Common myeloid progenitor, CD34-positive (primary cell): ENCODE measurements around the gene EXOC3L4.

Experiments
- CTCF ChIA-PET: fragments of 350-600 bp; sonication (Branson Sonifier 250); formaldehyde crosslinking; loops from one replicate; lab custom pipeline; 2021; ENCODE audit warnings: antibody characterized with exemption; lab: Charles Lee
- POLR2A ChIA-PET: fragments of 350-600 bp; sonication (Branson Sonifier 250); formaldehyde crosslinking; loops from one replicate; lab custom pipeline; 2021; ENCODE audit warnings: antibody characterized with exemption; lab: Charles Lee
- DNase-seq, 3 donors: peaks; one replicate each; pipeline versions ENCODE4 v3.0.0 to v3.0.0-alpha.2; 2013
- H3K27ac ChIP-seq, 2 experiments: 1 replicate in 1 of 2; 2 replicates in 1 of 2; pipeline ENCODE4 v1.7.0; 2013; ENCODE audit warnings: inconsistent platforms in 2 of 2, low read length in 2 of 2, mild to moderate bottlenecking in 2 of 2, low read depth in 1 of 2, moderate library complexity in 1 of 2; ENCODE audit not compliant: severe bottlenecking in 2 of 2, insufficient read depth in 1 of 2, poor library complexity in 1 of 2
- H3K27me3 ChIP-seq, 5 experiments: replicated peaks in 2 of 5; 1 replicate in 3 of 5; 2 replicates in 2 of 5; pipeline versions ENCODE4 v1.6.1 to v1.7.0; 2013; ENCODE audit warnings: low read length in 4 of 5, mild to moderate bottlenecking in 2 of 5, moderate library complexity in 2 of 5, inconsistent platforms in 1 of 5; ENCODE audit not compliant: insufficient read depth in 5 of 5, control insufficient read depth in 4 of 5
- H3K36me3 ChIP-seq, 4 experiments: 1 replicate in 2 of 4; 2 replicates in 2 of 4; pipeline versions ENCODE4 v1.6.1 to v1.7.0; 2013; ENCODE audit warnings: low read length in 3 of 4, control low read depth in 1 of 4, mild to moderate bottlenecking in 1 of 4; ENCODE audit not compliant: control insufficient read depth in 4 of 4, insufficient read depth in 4 of 4
- H3K4me1 ChIP-seq, 4 experiments: 1 replicate in 3 of 4; 2 replicates in 1 of 4; pipeline versions ENCODE4 v1.6.1 to v1.7.1; 2013; ENCODE audit warnings: low read length in 3 of 4, mild to moderate bottlenecking in 3 of 4, control low read depth in 1 of 4, inconsistent platforms in 1 of 4, moderate library complexity in 1 of 4; ENCODE audit not compliant: control insufficient read depth in 4 of 4, insufficient read depth in 4 of 4; ENCODE audit errors: control extremely low read depth in 1 of 4
- H3K4me3 ChIP-seq, 7 experiments: 1 replicate in 4 of 7; 2 replicates in 3 of 7; pipeline versions ENCODE4 v1.5.1 to v1.7.0; 2013; ENCODE audit warnings: mild to moderate bottlenecking in 7 of 7, low read length in 6 of 7, moderate library complexity in 6 of 7, inconsistent platforms in 2 of 7, low read depth in 2 of 7, control low read depth in 1 of 7; ENCODE audit not compliant: insufficient read depth in 4 of 7, control insufficient read depth in 1 of 7; ENCODE audit errors: extremely low read depth in 1 of 7
- H3K9me3 ChIP-seq, 5 experiments: 1 replicate in 4 of 5; 2 replicates in 1 of 5; pipeline versions ENCODE4 v1.6.1 to v1.7.1; 2013; ENCODE audit warnings: low read length in 4 of 5, mild to moderate bottlenecking in 2 of 5, inconsistent platforms in 1 of 5, low read depth in 1 of 5, moderate library complexity in 1 of 5; ENCODE audit not compliant: control insufficient read depth in 4 of 5, insufficient read depth in 2 of 5; ENCODE audit errors: control extremely low read depth in 1 of 5
- WGBS: methylation state at CpG from one replicate; pipeline ENCODE4 v1.1.5; 2013; ENCODE audit not compliant: insufficient coverage; 5-methylcytosine and 5-hydroxymethylcytosine counted together

EXOC3L4 gene

DNA sequence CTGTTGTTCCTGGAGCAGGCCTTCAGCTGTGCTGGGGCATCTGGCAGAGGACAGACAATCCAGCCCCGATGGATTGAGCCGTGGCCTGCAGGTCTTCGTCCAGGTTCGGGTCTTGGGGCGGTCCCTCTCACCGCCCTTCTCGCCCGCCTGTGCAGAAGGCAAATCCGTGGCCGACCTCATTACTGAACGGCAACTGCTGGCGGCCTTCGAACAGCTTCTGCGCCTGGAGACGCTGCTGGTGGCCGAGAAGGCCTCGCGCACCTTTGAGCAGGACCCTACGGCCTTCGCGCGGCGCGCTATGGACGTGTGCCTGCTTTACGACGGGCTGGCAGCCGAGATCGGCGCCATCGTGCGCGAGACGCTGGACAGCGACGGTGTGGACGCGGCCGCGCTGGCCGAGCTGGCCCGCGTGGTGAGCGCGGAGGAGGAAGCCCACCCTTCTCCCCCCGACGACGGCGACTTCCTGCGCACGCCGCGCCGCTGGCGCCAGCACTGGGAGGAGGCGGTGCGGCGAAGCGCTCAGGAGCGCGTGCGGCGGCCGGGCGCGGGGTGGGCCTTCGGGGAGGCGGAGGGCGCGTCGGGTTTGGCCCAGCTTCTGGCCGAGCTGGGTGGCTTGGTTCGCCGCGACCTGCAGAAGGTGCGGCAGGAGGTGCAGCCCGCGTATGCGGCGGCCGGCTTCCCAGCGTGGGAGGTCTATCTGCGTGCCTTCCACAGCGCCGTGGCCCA lies 7.6 kb downstream of the EXOC3L4 start:
- Histone ChIP-seq H3K36me3 (no peaks in the 10 kb centered on the region), H3K4me3 (peak overlapping the region in 1 of 7 experiments; percentile 17), H3K27ac (no peak overlapping the region), H3K9me3 (no peaks in the 10 kb centered on the region), H3K27me3 (peaks cover 0 to 41% (median 20%) of the 10 kb centered on the region in 5 experiments), H3K4me1 (peaks cover 0 to 36% (median 25%) of the 10 kb centered on the region in 4 experiments)
- 29% methylated on average over 83 of the region's 85 CpGs for WGBS
- CTCF ChIA-PET = interaction anchor here (0.5 to 12.2 kb wide), 10 partner anchors 8 to 358 kb away, joined by 3 to 179 read pairs (median 6); partner anchors contain the start of gene EXOC3L4
- peak in 1 of 3 donors; percentile 54 for DNase-seq
- POLR2A ChIA-PET = no interaction called here

DNA sequence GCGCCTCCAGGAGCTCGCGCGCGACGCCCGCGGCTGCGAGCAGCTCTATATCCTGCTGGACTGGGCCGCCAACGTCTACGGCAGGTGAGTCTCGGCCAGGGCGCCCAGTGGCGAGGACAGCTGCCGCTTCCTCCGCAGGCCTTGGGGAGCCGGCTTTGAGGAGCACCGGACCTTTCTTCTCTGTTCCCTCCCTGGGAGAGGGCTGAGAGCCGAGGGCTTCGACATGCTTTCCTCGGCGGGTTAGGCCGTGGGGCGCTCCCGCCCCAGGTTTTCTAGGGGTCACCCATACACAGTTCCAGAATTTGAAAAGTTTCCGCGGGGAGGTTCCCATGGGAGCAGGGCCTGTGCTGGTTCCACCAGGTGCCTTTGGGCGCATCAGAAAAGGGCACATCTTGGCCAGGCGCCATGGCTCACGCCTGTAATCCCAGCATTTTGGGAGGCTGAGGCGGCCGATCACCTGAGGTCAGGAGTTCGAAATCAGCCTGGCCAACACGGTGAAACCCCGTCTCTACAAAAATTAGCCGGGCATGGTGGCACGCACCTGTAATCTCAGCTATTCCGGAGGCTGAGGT lies 8.2 kb downstream of the EXOC3L4 start:
- 37% methylated on average over 26 of the region's 39 CpGs for WGBS
- peak overlapping the region in 1 of 7 experiments; percentile 17 for H3K4me3 ChIP-seq
- no peaks in the 10 kb centered on the region for H3K9me3 ChIP-seq
- peaks cover 0 to 36% (median 25%) of the 10 kb centered on the region in 4 experiments for H3K4me1 ChIP-seq
- no peak for DNase-seq
- no peaks in the 10 kb centered on the region for H3K36me3 ChIP-seq
- no peak overlapping the region for H3K27ac ChIP-seq
- POLR2A ChIA-PET = interaction anchor here (0.9 kb wide), 1 partner anchor 38 kb away, joined by 4 read pairs; no protein-coding TSS in a partner anchor
- CTCF ChIA-PET = interaction anchor here (0.5 to 12.2 kb wide), 13 partner anchors 7 to 1860 kb away, joined by 3 to 179 read pairs (median 5); partner anchors contain the start of gene EXOC3L4
- peaks cover 0 to 41% (median 20%) of the 10 kb centered on the region in 5 experiments for H3K27me3 ChIP-seq

DNA sequence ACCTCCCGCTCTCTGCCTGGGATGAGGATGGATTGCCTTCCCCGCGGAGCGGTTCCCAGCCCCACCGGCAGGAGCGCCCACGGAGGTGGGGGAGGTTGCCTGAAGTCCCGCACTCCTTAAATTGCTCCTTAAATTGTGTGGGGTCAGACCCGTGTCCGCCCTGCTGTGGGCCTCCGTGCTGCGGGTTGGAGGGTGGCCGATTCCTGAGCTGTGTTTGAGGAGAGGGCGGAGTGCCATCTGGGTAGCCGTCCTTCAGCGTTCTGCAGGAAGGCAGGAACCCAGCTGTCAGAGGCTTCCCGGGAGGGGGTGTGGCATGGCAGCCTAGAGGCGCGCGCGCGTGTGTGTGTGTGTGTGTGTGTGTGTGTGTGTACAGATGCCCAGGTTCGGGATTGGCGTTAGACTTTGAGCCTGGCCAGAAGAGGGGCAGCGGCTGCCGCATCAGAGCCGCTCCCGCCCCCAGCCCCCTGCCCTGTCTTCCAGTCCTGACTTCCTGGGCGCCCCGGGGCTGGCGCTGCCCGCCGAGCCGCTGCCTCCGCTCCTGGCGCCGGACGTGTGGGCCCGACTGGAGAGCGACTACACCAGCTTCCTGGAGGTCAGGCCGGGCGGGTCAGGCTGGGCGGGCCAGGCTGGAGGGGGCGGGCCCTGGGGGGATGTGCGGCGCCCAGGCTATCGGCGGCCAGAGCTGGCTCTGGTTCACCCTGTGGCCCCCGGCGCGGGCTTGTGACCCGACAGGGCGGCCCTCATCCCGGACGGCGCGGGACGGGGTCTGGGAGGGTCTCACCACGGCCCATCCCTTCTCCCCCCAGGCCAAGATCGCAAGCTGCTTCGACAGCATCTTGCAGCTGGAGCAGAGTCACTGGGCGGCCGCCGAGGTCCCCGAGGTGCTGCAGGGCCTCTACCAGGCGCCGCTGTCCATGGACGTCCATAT lies 9.2 kb downstream of the EXOC3L4 start:
- POLR2A ChIA-PET = interaction anchor here (0.5 to 2.2 kb wide), 3 partner anchors 34 to 270 kb away, joined by 3 to 7 read pairs (median 4); no protein-coding TSS in a partner anchor
- H3K27me3 ChIP-seq = peaks cover 0 to 41% (median 20%) of the 10 kb centered on the region in 5 experiments
- peaks cover 0 to 41% (median 30%) of the 10 kb centered on the region in 4 experiments for H3K4me1 ChIP-seq
- peak overlapping the region in 3 of 7 experiments; percentile 26 to 50 (median 39) for H3K4me3 ChIP-seq
- CTCF ChIA-PET = interaction anchor here (0.6 to 12.2 kb wide), 21 partner anchors 8 to 1861 kb away, joined by 3 to 179 read pairs (median 7); partner anchors contain the start of genes EXOC3L4 and TNFAIP2
- peak; percentile 50 to 66 (median 59) for DNase-seq
- H3K36me3 ChIP-seq = no peaks in the 10 kb centered on the region
- WGBS = 13% methylated on average over 53 of the region's 68 CpGs
- no peak overlapping the region for H3K27ac ChIP-seq
- no peaks in the 10 kb centered on the region for H3K9me3 ChIP-seq

DNA sequence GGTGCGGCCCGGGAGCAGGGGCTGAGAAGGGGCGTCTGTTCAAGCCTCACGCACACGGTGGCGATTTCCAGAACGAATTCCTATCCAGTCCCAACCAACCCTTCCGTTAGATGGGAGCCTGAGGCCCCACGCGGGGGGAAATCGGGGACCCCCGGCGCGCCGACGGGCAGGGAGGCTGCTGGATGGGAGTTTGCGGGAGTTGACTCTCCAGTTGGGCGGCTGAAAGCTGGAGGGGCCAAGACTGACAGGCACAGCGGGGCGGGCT lies 9.8 kb downstream of the EXOC3L4 start:
- Histone ChIP-seq H3K4me1 (peaks cover 0 to 44% (median 32%) of the 10 kb centered on the region in 4 experiments), H3K9me3 (no peaks in the 10 kb centered on the region), H3K36me3 (no peaks in the 10 kb centered on the region), H3K27ac (no peak overlapping the region), H3K27me3 (peaks cover 0 to 41% (median 20%) of the 10 kb centered on the region in 5 experiments), H3K4me3 (peak overlapping the region in 1 of 7 experiments; percentile 8)
- DNase-seq = no peak
- WGBS = 8% methylated on average over 15 of the region's 20 CpGs
- POLR2A ChIA-PET = interaction anchor here (0.5 to 2.2 kb wide), 3 partner anchors 33 to 269 kb away, joined by 3 to 7 read pairs (median 4); no protein-coding TSS in a partner anchor
- CTCF ChIA-PET = interaction anchor here (0.6 to 12.2 kb wide), 28 partner anchors 9 to 411 kb away, joined by 3 to 179 read pairs (median 7); partner anchors contain the start of genes EXOC3L4, LBHD2 and TNFAIP2

DNA sequence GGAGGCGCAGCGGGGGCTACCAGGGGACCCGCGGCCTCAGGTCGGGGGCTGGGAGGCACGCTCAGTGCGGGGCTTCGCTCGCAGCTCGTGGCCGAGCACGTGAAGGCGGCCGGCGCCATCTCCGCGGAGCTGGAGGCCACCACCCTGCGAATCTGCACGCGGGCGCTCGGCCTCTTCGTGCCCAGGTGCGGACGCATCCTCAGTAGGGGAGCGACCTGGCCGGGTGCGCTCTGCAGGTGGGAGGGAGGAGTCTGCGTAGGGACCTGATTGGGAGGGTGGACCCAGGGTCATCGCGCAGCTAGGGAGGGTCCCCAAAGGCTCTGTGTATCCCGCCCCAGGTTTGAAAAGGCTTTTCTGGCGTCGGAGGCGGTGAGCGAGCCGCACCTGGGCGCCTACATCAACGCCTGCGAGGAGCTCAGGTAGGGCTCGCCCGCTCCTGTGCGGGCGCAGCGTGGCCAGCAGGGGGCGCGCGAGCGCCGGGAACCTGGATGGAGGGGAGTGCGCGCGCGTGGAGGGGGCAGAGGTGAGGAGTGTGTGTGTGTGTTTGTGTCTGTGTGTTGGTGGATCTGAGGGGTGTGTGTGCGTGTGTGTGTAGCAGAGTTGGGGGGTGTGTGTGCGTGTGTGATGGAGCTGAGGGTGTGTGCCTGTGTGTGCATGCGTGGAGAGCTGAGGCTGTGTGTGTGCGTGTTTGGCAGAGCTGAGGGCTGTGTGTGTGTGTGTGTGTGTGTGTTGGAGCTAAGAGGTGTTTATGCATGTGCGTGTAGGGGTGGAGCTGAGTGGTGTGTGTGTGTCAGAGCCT lies 10.3 kb downstream of the EXOC3L4 start:
- CTCF ChIA-PET = interaction anchor here (0.6 to 12.2 kb wide), 29 partner anchors 8 to 231 kb away, joined by 3 to 179 read pairs (median 7); partner anchors contain the start of genes EXOC3L4, LBHD2 and TNFAIP2
- Histone ChIP-seq H3K27ac (no peak overlapping the region), H3K9me3 (no peaks in the 10 kb centered on the region), H3K27me3 (peaks cover 0 to 41% (median 20%) of the 10 kb centered on the region in 5 experiments), H3K4me3 (peak overlapping the region in 2 of 7 experiments; percentile 7 to 8), H3K4me1 (peaks cover 0 to 48% (median 35%) of the 10 kb centered on the region in 4 experiments), H3K36me3 (no peaks in the 10 kb centered on the region)
- POLR2A ChIA-PET = interaction anchor here (0.7 to 2.2 kb wide), 3 partner anchors 28 to 36 kb away, joined by 4 to 7 read pairs (median 5); no protein-coding TSS in a partner anchor
- DNase-seq = peak in 2 of 3 donors; percentile 72 to 75
- 5% methylated on average over 39 of the region's 59 CpGs for WGBS
